HUES48 (cell line): Measurements from ENCODE around the gene FALEC.

Source experiments
- H3K27ac ChIP-seq: one replicate; pipeline ENCODE4 v1.7.0; 2013; ENCODE audit warnings: low read depth, low read length, inconsistent platforms
- H3K27me3 ChIP-seq: 2 replicates; pipeline ENCODE4 v1.6.1; 2013; ENCODE audit warnings: mild to moderate bottlenecking, low read length; ENCODE audit not compliant: control insufficient read depth, insufficient read depth
- H3K36me3 ChIP-seq: 2 replicates; pipeline ENCODE4 v1.6.1; 2013; ENCODE audit warnings: low read length; ENCODE audit not compliant: control insufficient read depth, insufficient read depth
- H3K4me1 ChIP-seq: 2 replicates; pipeline ENCODE4 v1.6.1; 2013; ENCODE audit warnings: mild to moderate bottlenecking, low read length; ENCODE audit not compliant: control insufficient read depth, insufficient read depth
- H3K4me3 ChIP-seq: 2 replicates; pipeline ENCODE4 v1.5.1; 2013; ENCODE audit warnings: mild to moderate bottlenecking, low read depth, low read length
- H3K9ac ChIP-seq: 2 replicates; pipeline ENCODE4 v1.6.1; 2013; ENCODE audit warnings: mild to moderate bottlenecking, low read depth, low read length, moderate library complexity
- H3K9me3 ChIP-seq: 2 replicates; pipeline ENCODE4 v1.6.1; 2013; ENCODE audit warnings: low read length; ENCODE audit not compliant: control insufficient read depth, insufficient read depth

The FALEC gene

GRCh38 chr1:150552911-150553289 is 37.3 kb downstream of the FALEC start:
- peaks cover 21% of the 10 kb centered on the region for H3K27me3 ChIP-seq
- H3K27ac ChIP-seq: no peak overlapping the region
- no peak overlapping the region for H3K9ac ChIP-seq
- H3K36me3 ChIP-seq: 0 out of 2 replicates have a peak, but pooled peaks cover 3% of the 10 kb centered on the region
- no peak overlapping the region for H3K4me3 ChIP-seq
- H3K9me3 ChIP-seq: no peaks in the 10 kb centered on the region
- peaks cover 16% of the 10 kb centered on the region; the same call in 1 of the 2 replicates for H3K4me1 ChIP-seq

- H3K36me3 ChIP-seq: 0 out of 2 replicates have a peak, but pooled peaks cover 3% of the 10 kb centered on the region
- no peak overlapping the region for H3K9ac ChIP-seq
- peaks cover 15% of the 10 kb centered on the region; the same call in 1 of the 2 replicates for H3K4me1 ChIP-seq
- H3K4me3 ChIP-seq: no peak overlapping the region
- H3K9me3 ChIP-seq: no peaks in the 10 kb centered on the region
- peaks cover 18% of the 10 kb centered on the region for H3K27me3 ChIP-seq
- H3K27ac ChIP-seq: no peak overlapping the region
Observed at GRCh38 chr1:150553392-150554085, 38.0 kb downstream of the FALEC start.

- no peaks in the 10 kb centered on the region for H3K9me3 ChIP-seq
- H3K36me3 ChIP-seq: 0 out of 2 replicates have a peak, but pooled peaks cover 3% of the 10 kb centered on the region
- no peak overlapping the region for H3K27ac ChIP-seq
- H3K4me3 ChIP-seq: no peak overlapping the region
- H3K27me3 ChIP-seq: peaks cover 14% of the 10 kb centered on the region
- H3K9ac ChIP-seq: no peak overlapping the region
- H3K4me1 ChIP-seq: peaks cover 15% of the 10 kb centered on the region; the same call in 1 of the 2 replicates
Observed at GRCh38 chr1:150554086-150554452, 38.5 kb downstream of the FALEC start.

- no peak overlapping the region for H3K4me3 ChIP-seq
Observed at GRCh38 chr1:150555198-150555970, 39.8 kb downstream of the FALEC start.

GRCh38 chr1:150555971-150556865 is 40.7 kb downstream of the FALEC start:
- Histone ChIP-seq H3K4me3 (no peak overlapping the region), H3K9me3 (no peaks in the 10 kb centered on the region), H3K4me1 (peaks cover 23% of the 10 kb centered on the region), H3K27ac (no peak overlapping the region), H3K36me3 (0 out of 2 replicates have a peak, but pooled peaks cover 3% of the 10 kb centered on the region), H3K27me3 (peaks cover 2% of the 10 kb centered on the region; the same call in 1 of the 2 replicates), H3K9ac (no peak overlapping the region)

More at GRCh38 chr1:150555198-150555970, 39.8 kb downstream of the FALEC start:
- Histone ChIP-seq H3K9ac (no peak overlapping the region), H3K36me3 (0 out of 2 replicates have a peak, but pooled peaks cover 3% of the 10 kb centered on the region), H3K4me1 (peaks cover 19% of the 10 kb centered on the region), H3K9me3 (no peaks in the 10 kb centered on the region), H3K27me3 (peaks cover 6% of the 10 kb centered on the region; the same call in 1 of the 2 replicates), H3K27ac (no peak overlapping the region)

- no peak overlapping the region for H3K9ac ChIP-seq
- H3K27ac ChIP-seq: no peak overlapping the region
- no peaks in the 10 kb centered on the region for H3K9me3 ChIP-seq
- 0 out of 2 replicates have a peak, but pooled peaks cover 3% of the 10 kb centered on the region for H3K36me3 ChIP-seq
- H3K4me3 ChIP-seq: no peak overlapping the region
- no peaks in the 10 kb centered on the region for H3K27me3 ChIP-seq
- H3K4me1 ChIP-seq: peaks cover 20% of the 10 kb centered on the region
Observed at GRCh38 chr1:150557065-150557600, 41.6 kb downstream of the FALEC start.

- Histone ChIP-seq H3K9ac (no peak overlapping the region), H3K4me3 (no peak overlapping the region), H3K36me3 (0 out of 2 replicates have a peak, but pooled peaks cover 3% of the 10 kb centered on the region), H3K4me1 (peaks cover 22% of the 10 kb centered on the region), H3K9me3 (no peaks in the 10 kb centered on the region), H3K27me3 (no peaks in the 10 kb centered on the region), H3K27ac (no peak overlapping the region)
Observed at GRCh38 chr1:150557813-150558212, 42.3 kb downstream of the FALEC start.

- H3K9ac ChIP-seq: no peak overlapping the region
- no peaks in the 10 kb centered on the region for H3K9me3 ChIP-seq
- H3K4me3 ChIP-seq: no peak overlapping the region
- no peaks in the 10 kb centered on the region for H3K27me3 ChIP-seq
- H3K36me3 ChIP-seq: 0 out of 2 replicates have a peak, but pooled peaks cover 3% of the 10 kb centered on the region
- H3K27ac ChIP-seq: no peak overlapping the region
- peaks cover 27% of the 10 kb centered on the region for H3K4me1 ChIP-seq
Observed at GRCh38 chr1:150558303-150558704, 42.8 kb downstream of the FALEC start.

GRCh38 chr1:150558761-150559655 is 43.5 kb downstream of the FALEC start:
- Histone ChIP-seq H3K4me1 (peaks cover 34% of the 10 kb centered on the region), H3K9me3 (no peaks in the 10 kb centered on the region), H3K27me3 (no peaks in the 10 kb centered on the region), H3K36me3 (0 out of 2 replicates have a peak, but pooled peaks cover 3% of the 10 kb centered on the region), H3K4me3 (no peak overlapping the region), H3K27ac (no peak overlapping the region), H3K9ac (no peak overlapping the region)
